Esophagus squamous epithelium (tissue), 5 donors: Measurements from ENCODE around the gene MBD6. TPM values are rescaled to one million over a fixed set of nuclear protein-coding genes. Genes with fewer than 3 reads are reported as not detected.

ENCODE experiments used
- DNase-seq: peaks from one replicate; lab custom pipeline; 2025; lab: John Stamatoyannopoulos, UW
- H3K27ac ChIP-seq, 4 donors: fragments of 200-600 bp; sonication (generic); one replicate each; pipeline ENCODE4 v1.5.1; 2016 to 2019; ENCODE audit warnings: mild to moderate bottlenecking in 1 of 4
- H3K27me3 ChIP-seq, 4 donors: fragments of 200-600 bp; sonication (generic); 1 replicate in 3 of 4; 2 replicates in 1 of 4; pipeline versions ENCODE4 v1.5.1 to v1.6.0; 2017 to 2021; ENCODE audit warnings: antibody characterized with exemption in 1 of 4
- H3K36me3 ChIP-seq, 3 donors: fragments of 200-600 bp; sonication (generic); one replicate each; pipeline ENCODE4 v1.5.1; 2016 to 2019
- H3K4me1 ChIP-seq, 3 donors: fragments of 200-600 bp; sonication (generic); one replicate each; pipeline ENCODE4 v1.5.1; 2017 to 2019
- H3K4me3 ChIP-seq, 4 donors: fragments of 200-600 bp; sonication (generic); 1 replicate in 3 of 4; 2 replicates in 1 of 4; pipeline ENCODE4 v1.5.1; 2016 to 2019; ENCODE audit warnings: mild to moderate bottlenecking in 2 of 4, moderate library complexity in 1 of 4
- H3K9me3 ChIP-seq, 3 donors: fragments of 200-600 bp; sonication (generic); one replicate each; pipeline ENCODE4 v1.5.1; 2016 to 2019
- CTCF ChIP-seq, 6 experiments: fragments of 450-650 bp in 4 of 6; fragments of 200-600 bp in 2 of 6; sonication (generic) in 2 of 6; IDR thresholded peaks; one replicate each; pipeline ENCODE4 v1.5.1; 2016 to 2019; ENCODE audit warnings: antibody characterized with exemption in 6 of 6, mild to moderate bottlenecking in 4 of 6, moderate library complexity in 4 of 6
- POLR2A ChIP-seq, 4 donors: fragments of 450-650 bp; IDR thresholded peaks; one replicate each; pipeline ENCODE4 v1.6.1; 2017; ENCODE audit warnings: antibody characterized with exemption in 4 of 4, mild to moderate bottlenecking in 4 of 4, moderate library complexity in 3 of 4
- WGBS, 2 donors: methylation state at CpG; one replicate each; pipeline ENCODE4 v1.1.5; 2018; 5-methylcytosine and 5-hydroxymethylcytosine counted together
- intact Hi-C: fragments of 100-400 bp; cut with DNase I; formaldehyde crosslinking; loops from one replicate; pipeline ENCODE4 v1.15.0; 2022
- total RNA-seq, 4 donors: library from RNA; depleted of rRNA; stranded (reverse); fragments of >200 nt; gene quantifications; one replicate each; pipeline ENCODE4 v1.1.0, GENCODE V29; 2016
- donor health status: DM: yes; HTN: yes; CAD: no.

MBD6 gene
- total RNA-seq, 4 donors from 2014 or later: 13.8 to 33.2 (median 17.6) TPM

GRCh38 chr12:57536597-57536942 lies 13.9 kb downstream of the MBD6 start:
- TF ChIP-seq CTCF (IDR thresholded peaks at IDR 0.05): no peak
- no peaks in the 10 kb centered on the region for H3K9me3 ChIP-seq
- peaks cover 0 to 7% (median 0%) of the 10 kb centered on the region in 3 donors for H3K4me1 ChIP-seq
- DNase-seq: no peak
- H3K27ac ChIP-seq: no peak overlapping the region
- 83 to 100% methylated on average over 1 of the region's 1 CpG for WGBS, 2 donors
- H3K36me3 ChIP-seq: peaks cover 16 to 96% (median 54%) of the 10 kb centered on the region in 3 donors
- intact Hi-C loops: no loop called here
- H3K27me3 ChIP-seq: no peaks in the 10 kb centered on the region
- H3K4me3 ChIP-seq: no peak overlapping the region

GRCh38 chr12:57539134-57539768 lies 16.6 kb downstream of the MBD6 start:
- Histone ChIP-seq H3K27ac (no peak overlapping the region), H3K4me3 (no peak overlapping the region), H3K27me3 (no peaks in the 10 kb centered on the region), H3K4me1 (peaks cover 0 to 16% (median 5%) of the 10 kb centered on the region in 3 donors), H3K36me3 (peaks cover 5 to 89% (median 30%) of the 10 kb centered on the region in 3 donors), H3K9me3 (no peaks in the 10 kb centered on the region)
- TF ChIP-seq CTCF (IDR thresholded peaks at IDR 0.05) (no peak), POLR2A (IDR thresholded peaks at IDR 0.05) (no peak)
- intact Hi-C loops: no loop called here
- WGBS, 2 donors: 84 to 92% methylated on average over 5 of the region's 5 CpGs
- DNase-seq: no peak

GRCh38 chr12:57541001-57541400 lies 18.4 kb downstream of the MBD6 start:
- intact Hi-C loops: no loop called here
- no peak for TF ChIP-seq CTCF (IDR thresholded peaks at IDR 0.05)
- TF ChIP-seq POLR2A (IDR thresholded peaks at IDR 0.05): no peak
- 53 to 55% methylated on average over 2 of the region's 2 CpGs for WGBS, 2 donors
- Histone ChIP-seq H3K27me3 (no peaks in the 10 kb centered on the region), H3K27ac (no peak overlapping the region), H3K36me3 (peaks cover 0 to 72% (median 18%) of the 10 kb centered on the region in 3 donors), H3K4me1 (peaks cover 7 to 32% (median 12%) of the 10 kb centered on the region in 3 donors), H3K4me3 (no peak overlapping the region), H3K9me3 (no peaks in the 10 kb centered on the region)
- DNase-seq: no peak

GRCh38 chr12:57541717-57542116 lies 19.1 kb downstream of the MBD6 start:
- H3K4me3 ChIP-seq: no peak overlapping the region
- no peak overlapping the region for H3K27ac ChIP-seq
- intact Hi-C loops: no loop called here
- no peak for DNase-seq
- H3K9me3 ChIP-seq: no peaks in the 10 kb centered on the region
- 84 to 90% methylated on average over 2 of the region's 2 CpGs for WGBS, 2 donors
- peaks cover 10 to 37% (median 15%) of the 10 kb centered on the region in 3 donors for H3K4me1 ChIP-seq
- no peak for TF ChIP-seq POLR2A (IDR thresholded peaks at IDR 0.05)
- TF ChIP-seq CTCF (IDR thresholded peaks at IDR 0.05): no peak
- peaks cover 0 to 65% (median 18%) of the 10 kb centered on the region in 3 donors for H3K36me3 ChIP-seq
- H3K27me3 ChIP-seq: no peaks in the 10 kb centered on the region

GRCh38 chr12:57543581-57543980 lies 21.0 kb downstream of the MBD6 start:
- Histone ChIP-seq H3K27ac (no peak overlapping the region), H3K27me3 (peaks cover 0 to 8% (median 0%) of the 10 kb centered on the region in 4 donors), H3K9me3 (no peaks in the 10 kb centered on the region), H3K4me3 (no peak overlapping the region), H3K4me1 (peaks cover 10 to 43% (median 15%) of the 10 kb centered on the region in 3 donors), H3K36me3 (peaks cover 0 to 48% (median 9%) of the 10 kb centered on the region in 3 donors)
- DNase-seq: no peak
- WGBS, 2 donors: 75 to 76% methylated on average over 2 of the region's 2 CpGs
- intact Hi-C loops: no loop called here
- TF ChIP-seq POLR2A (IDR thresholded peaks at IDR 0.05) (no peak), CTCF (IDR thresholded peaks at IDR 0.05) (no peak)
